ENCODE data around the gene IKZF2.

Gene IKZF2

DNA sequence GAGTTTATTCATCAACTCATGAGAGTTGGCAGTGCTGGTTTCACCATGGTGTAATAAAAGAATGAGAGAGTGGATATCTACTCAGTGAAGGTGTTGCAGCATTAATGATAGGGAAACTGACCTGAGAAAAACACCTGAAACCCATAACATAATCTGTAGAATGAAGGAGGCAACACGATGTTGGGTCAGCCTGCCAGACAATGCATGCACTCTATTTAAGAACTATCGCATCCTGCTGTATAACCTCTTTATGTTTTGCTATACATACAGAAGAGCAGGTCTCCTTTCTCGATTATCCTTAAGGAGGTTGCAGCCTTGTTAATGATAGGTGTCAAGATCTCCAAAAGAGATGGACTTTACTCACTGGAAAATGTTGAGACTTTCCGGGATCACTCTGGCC, 65.9 kb downstream of the IKZF2 start:
- Histone ChIP-seq H3K4me1 (ENCODE audit: control insufficient read depth, insufficient read depth, low read length, poor library complexity, severe bottlenecking) (no peaks in the 10 kb centered on the region), H3K27ac (ENCODE audit: insufficient read depth, low read length, poor library complexity, severe bottlenecking) (no peak overlapping the region), H3K4me3 (ENCODE audit: insufficient read depth, low read depth, low read length, poor library complexity, severe bottlenecking) (no peak overlapping the region), H3K36me3 (ENCODE audit: control insufficient read depth, insufficient read depth, low read length) (no peaks in the 10 kb centered on the region), H3K9me3 (ENCODE audit: control insufficient read depth, low read length) (no peaks in the 10 kb centered on the region), H3K27me3 (replicated peaks; ENCODE audit: control insufficient read depth, insufficient read depth, low read length, poor library complexity, severe bottlenecking) (no peaks in the 10 kb centered on the region)
- DNase-seq: no peak

DNA sequence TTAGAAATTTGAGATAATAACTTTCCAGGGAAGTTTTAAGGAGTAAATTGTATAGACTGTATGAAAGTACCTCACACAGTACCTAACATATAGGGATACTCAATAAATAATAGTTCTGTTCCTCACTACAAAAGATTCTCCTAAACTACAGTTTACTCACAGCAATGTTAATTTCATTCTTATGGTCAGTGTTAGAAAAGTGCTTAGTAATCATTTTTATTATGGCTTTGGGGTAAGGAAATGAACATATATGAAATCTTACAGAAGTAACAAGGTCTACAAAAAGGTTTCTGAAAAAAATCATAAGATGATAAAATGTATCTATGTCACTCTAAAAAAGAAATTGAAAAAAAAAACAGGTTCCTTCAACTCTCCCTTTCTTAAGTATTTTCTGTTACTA, 67.2 kb downstream of the IKZF2 start:
- Histone ChIP-seq H3K27me3 (replicated peaks; ENCODE audit: control insufficient read depth, insufficient read depth, low read length, poor library complexity, severe bottlenecking) (no peaks in the 10 kb centered on the region), H3K4me3 (ENCODE audit: insufficient read depth, low read depth, low read length, poor library complexity, severe bottlenecking) (no peak overlapping the region), H3K36me3 (ENCODE audit: control insufficient read depth, insufficient read depth, low read length) (no peaks in the 10 kb centered on the region), H3K9me3 (ENCODE audit: control insufficient read depth, low read length) (no peaks in the 10 kb centered on the region), H3K4me1 (ENCODE audit: control insufficient read depth, insufficient read depth, low read length, poor library complexity, severe bottlenecking) (no peaks in the 10 kb centered on the region), H3K27ac (ENCODE audit: insufficient read depth, low read length, poor library complexity, severe bottlenecking) (no peak overlapping the region)
- no peak for DNase-seq

DNA sequence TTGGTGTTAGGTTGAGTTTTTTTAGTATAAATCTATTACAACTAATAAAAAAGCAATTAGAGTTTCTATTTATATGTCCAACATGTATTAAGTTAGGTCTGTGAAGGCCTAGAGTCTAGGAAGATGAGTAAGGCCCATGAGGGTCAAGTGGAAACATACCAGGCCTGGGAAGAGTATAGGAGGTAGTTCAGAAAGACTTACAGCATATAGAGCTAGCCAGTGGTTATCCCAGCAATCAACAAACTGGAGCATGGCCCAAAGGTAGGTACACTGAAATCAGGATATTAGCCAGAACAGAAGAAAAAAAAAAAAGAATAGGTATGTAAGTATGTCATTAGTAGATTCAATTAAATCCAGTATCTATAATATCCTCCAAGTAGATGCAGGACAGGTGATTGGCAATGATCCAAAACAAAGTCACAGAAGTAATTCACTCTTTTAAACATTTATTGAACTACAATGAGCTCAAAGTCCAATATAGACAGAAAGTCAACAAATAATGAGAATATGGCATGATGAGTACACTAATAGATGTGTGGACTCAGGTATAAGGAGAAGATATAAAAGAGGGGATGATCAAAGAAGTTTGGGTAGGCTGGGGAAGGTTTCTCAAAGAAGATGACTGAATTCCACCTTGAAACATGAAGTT, 70.3 kb downstream of the IKZF2 start:
- Histone ChIP-seq H3K27ac (ENCODE audit: insufficient read depth, low read length, poor library complexity, severe bottlenecking) (no peak overlapping the region), H3K4me1 (ENCODE audit: control insufficient read depth, insufficient read depth, low read length, poor library complexity, severe bottlenecking) (no peaks in the 10 kb centered on the region), H3K9me3 (ENCODE audit: control insufficient read depth, low read length) (no peaks in the 10 kb centered on the region), H3K36me3 (ENCODE audit: control insufficient read depth, insufficient read depth, low read length) (no peaks in the 10 kb centered on the region), H3K4me3 (ENCODE audit: insufficient read depth, low read depth, low read length, poor library complexity, severe bottlenecking) (no peak overlapping the region), H3K27me3 (replicated peaks; ENCODE audit: control insufficient read depth, insufficient read depth, low read length, poor library complexity, severe bottlenecking) (no peaks in the 10 kb centered on the region)
- no peak for DNase-seq

DNA sequence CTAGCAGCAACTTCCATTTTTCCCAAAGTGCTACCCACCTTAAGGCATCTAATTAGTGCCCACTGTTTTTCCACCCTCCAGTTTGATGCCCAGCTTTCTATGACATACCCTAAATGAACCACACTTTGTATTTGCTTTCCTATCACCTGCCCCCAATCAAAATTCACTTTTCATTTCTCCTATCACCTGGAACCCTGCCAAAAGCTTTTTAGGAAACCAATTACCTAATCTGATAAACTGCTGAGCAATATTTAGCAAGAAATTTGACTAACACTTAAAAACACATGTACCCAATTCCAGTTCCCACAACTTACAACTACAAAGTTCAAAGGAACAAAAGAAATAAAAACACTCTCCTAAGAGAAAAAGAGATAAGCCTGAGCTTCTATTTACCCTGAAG, 71.7 kb downstream of the IKZF2 start:
- Histone ChIP-seq H3K4me1 (ENCODE audit: control insufficient read depth, insufficient read depth, low read length, poor library complexity, severe bottlenecking) (no peaks in the 10 kb centered on the region), H3K27ac (ENCODE audit: insufficient read depth, low read length, poor library complexity, severe bottlenecking) (no peak overlapping the region), H3K9me3 (ENCODE audit: control insufficient read depth, low read length) (no peaks in the 10 kb centered on the region), H3K36me3 (ENCODE audit: control insufficient read depth, insufficient read depth, low read length) (no peaks in the 10 kb centered on the region), H3K27me3 (replicated peaks; ENCODE audit: control insufficient read depth, insufficient read depth, low read length, poor library complexity, severe bottlenecking) (no peaks in the 10 kb centered on the region), H3K4me3 (ENCODE audit: insufficient read depth, low read depth, low read length, poor library complexity, severe bottlenecking) (no peak overlapping the region)
- DNase-seq: no peak

DNA sequence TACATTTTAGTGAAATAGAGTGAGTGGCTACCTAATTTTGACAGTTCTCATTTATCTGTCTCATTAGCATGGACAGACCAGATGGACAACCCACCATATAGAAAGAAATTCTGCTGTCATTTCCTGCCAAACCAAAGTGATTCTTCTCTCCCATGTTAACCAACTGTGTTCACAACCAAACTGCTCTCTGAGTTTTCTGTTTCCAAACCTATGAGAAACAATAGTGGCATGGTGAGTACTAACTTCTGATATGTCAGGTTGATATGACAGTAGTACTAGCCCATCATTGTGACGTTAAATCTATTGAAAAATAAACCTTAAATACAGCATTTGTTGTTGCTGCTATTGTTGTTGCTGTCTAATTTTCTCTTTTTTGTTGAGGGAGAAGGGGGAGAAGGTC, 72.7 kb downstream of the IKZF2 start:
- H3K4me3 ChIP-seq (ENCODE audit: insufficient read depth, low read depth, low read length, poor library complexity, severe bottlenecking): no peak overlapping the region
- H3K36me3 ChIP-seq (ENCODE audit: control insufficient read depth, insufficient read depth, low read length): no peaks in the 10 kb centered on the region
- H3K27me3 ChIP-seq (replicated peaks; ENCODE audit: control insufficient read depth, insufficient read depth, low read length, poor library complexity, severe bottlenecking): no peaks in the 10 kb centered on the region
- no peak overlapping the region for H3K27ac ChIP-seq (ENCODE audit: insufficient read depth, low read length, poor library complexity, severe bottlenecking)
- DNase-seq: no peak
- H3K9me3 ChIP-seq (ENCODE audit: control insufficient read depth, low read length): no peaks in the 10 kb centered on the region
- no peaks in the 10 kb centered on the region for H3K4me1 ChIP-seq (ENCODE audit: control insufficient read depth, insufficient read depth, low read length, poor library complexity, severe bottlenecking)

DNA sequence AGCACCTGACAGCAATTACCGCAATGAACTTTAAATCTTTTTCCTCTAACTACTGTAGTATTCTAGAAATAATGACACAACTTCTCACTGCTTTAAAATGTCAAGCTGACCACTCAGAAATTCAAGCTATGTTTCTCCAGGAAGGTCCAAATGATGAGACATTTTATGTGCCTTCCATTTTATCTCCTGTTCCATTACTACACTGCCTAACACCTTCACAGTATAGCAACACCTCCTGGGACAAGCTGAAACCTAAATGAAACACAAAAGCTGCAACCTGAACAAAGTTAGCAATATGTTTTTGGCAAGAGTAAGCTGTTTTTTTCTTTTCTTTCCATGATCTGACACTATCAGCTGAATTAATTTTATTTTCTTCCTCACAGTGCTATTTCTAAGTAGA, 81.9 kb downstream of the IKZF2 start:
- H3K9me3 ChIP-seq (ENCODE audit: control insufficient read depth, low read length): no peaks in the 10 kb centered on the region
- DNase-seq: no peak
- H3K27me3 ChIP-seq (replicated peaks; ENCODE audit: control insufficient read depth, insufficient read depth, low read length, poor library complexity, severe bottlenecking): no peaks in the 10 kb centered on the region
- no peak overlapping the region for H3K27ac ChIP-seq (ENCODE audit: insufficient read depth, low read length, poor library complexity, severe bottlenecking)
- H3K36me3 ChIP-seq (ENCODE audit: control insufficient read depth, insufficient read depth, low read length): no peaks in the 10 kb centered on the region
- no peak overlapping the region for H3K4me3 ChIP-seq (ENCODE audit: insufficient read depth, low read depth, low read length, poor library complexity, severe bottlenecking)
- H3K4me1 ChIP-seq (ENCODE audit: control insufficient read depth, insufficient read depth, low read length, poor library complexity, severe bottlenecking): no peaks in the 10 kb centered on the region

DNA sequence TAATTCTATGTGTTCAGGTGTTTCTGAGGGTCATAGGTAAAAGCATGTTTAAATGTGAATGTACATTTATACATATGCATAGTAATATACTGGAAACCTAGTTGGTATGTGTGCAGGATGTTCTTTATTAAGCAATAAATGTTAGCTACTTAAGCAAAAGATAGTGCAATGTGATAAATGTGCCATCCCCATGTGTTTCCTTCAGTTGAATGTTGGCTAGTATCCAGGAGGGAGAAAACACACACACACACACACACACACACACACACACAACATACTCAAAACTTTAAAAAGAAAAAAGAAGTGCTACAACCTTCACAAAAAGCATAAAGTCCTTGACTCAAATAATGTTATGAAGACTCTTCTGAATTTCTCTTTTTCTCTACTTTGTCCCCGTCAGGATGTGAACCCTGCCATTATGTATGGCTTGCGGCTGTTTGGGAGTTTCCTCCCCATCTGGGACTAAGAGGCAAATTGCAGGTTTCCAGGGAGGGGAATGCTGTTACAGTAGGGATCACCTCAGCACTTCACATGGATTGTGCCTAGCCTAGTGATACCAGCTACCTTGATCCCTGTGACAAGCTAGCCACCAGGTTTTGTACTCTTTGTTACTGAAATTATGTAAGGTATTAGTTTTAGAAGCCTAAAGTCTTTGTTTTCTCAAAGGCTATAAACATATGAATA, 82.6 kb downstream of the IKZF2 start:
- no peaks in the 10 kb centered on the region for H3K36me3 ChIP-seq (ENCODE audit: control insufficient read depth, insufficient read depth, low read length)
- DNase-seq: no peak
- no peak overlapping the region for H3K27ac ChIP-seq (ENCODE audit: insufficient read depth, low read length, poor library complexity, severe bottlenecking)
- H3K4me3 ChIP-seq (ENCODE audit: insufficient read depth, low read depth, low read length, poor library complexity, severe bottlenecking): no peak overlapping the region
- no peaks in the 10 kb centered on the region for H3K27me3 ChIP-seq (replicated peaks; ENCODE audit: control insufficient read depth, insufficient read depth, low read length, poor library complexity, severe bottlenecking)
- no peaks in the 10 kb centered on the region for H3K4me1 ChIP-seq (ENCODE audit: control insufficient read depth, insufficient read depth, low read length, poor library complexity, severe bottlenecking)
- H3K9me3 ChIP-seq (ENCODE audit: control insufficient read depth, low read length): no peaks in the 10 kb centered on the region

DNA sequence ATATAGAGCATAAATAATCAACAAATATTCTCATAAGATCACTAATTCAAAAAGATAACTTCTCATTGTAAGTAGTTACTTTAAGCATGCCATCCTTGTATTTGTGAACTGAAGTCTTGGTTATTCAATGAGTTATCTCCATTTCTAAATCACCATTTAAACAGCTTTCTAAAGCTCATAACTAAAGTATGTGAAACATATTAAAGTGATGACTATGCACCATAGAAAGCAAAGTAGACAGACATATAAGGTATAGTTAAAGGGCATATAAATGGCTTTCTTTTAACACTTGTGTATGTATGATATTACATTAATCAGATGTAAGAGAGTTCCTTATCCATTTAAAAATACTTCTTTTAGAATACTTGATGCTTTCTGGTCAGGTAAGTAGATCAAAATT, 83.5 kb downstream of the IKZF2 start:
- no peaks in the 10 kb centered on the region for H3K9me3 ChIP-seq (ENCODE audit: control insufficient read depth, low read length)
- no peak for DNase-seq
- no peak overlapping the region for H3K27ac ChIP-seq (ENCODE audit: insufficient read depth, low read length, poor library complexity, severe bottlenecking)
- H3K4me3 ChIP-seq (ENCODE audit: insufficient read depth, low read depth, low read length, poor library complexity, severe bottlenecking): no peak overlapping the region
- no peaks in the 10 kb centered on the region for H3K36me3 ChIP-seq (ENCODE audit: control insufficient read depth, insufficient read depth, low read length)
- no peaks in the 10 kb centered on the region for H3K27me3 ChIP-seq (replicated peaks; ENCODE audit: control insufficient read depth, insufficient read depth, low read length, poor library complexity, severe bottlenecking)
- H3K4me1 ChIP-seq (ENCODE audit: control insufficient read depth, insufficient read depth, low read length, poor library complexity, severe bottlenecking): no peaks in the 10 kb centered on the region

DNA sequence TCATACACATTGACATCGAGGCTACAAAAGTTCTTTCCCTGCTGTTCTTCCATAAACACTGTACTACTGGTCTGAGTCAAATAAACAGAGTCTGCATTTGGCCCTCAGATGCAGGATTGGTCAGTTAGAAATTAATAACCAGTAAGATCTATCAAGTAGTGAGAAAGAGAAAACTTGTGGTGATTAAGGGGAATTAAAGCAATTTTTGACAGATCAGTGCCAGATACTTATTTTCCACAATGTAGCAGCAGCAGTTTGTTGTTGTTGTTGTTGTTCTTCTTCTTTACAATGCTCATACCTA, 85.0 kb downstream of the IKZF2 start:
- no peak overlapping the region for H3K4me3 ChIP-seq (ENCODE audit: insufficient read depth, low read depth, low read length, poor library complexity, severe bottlenecking)
- no peaks in the 10 kb centered on the region for H3K27me3 ChIP-seq (replicated peaks; ENCODE audit: control insufficient read depth, insufficient read depth, low read length, poor library complexity, severe bottlenecking)
- H3K36me3 ChIP-seq (ENCODE audit: control insufficient read depth, insufficient read depth, low read length): no peaks in the 10 kb centered on the region
- no peaks in the 10 kb centered on the region for H3K4me1 ChIP-seq (ENCODE audit: control insufficient read depth, insufficient read depth, low read length, poor library complexity, severe bottlenecking)
- DNase-seq: no peak
- H3K27ac ChIP-seq (ENCODE audit: insufficient read depth, low read length, poor library complexity, severe bottlenecking): no peak overlapping the region
- no peaks in the 10 kb centered on the region for H3K9me3 ChIP-seq (ENCODE audit: control insufficient read depth, low read length)

DNA sequence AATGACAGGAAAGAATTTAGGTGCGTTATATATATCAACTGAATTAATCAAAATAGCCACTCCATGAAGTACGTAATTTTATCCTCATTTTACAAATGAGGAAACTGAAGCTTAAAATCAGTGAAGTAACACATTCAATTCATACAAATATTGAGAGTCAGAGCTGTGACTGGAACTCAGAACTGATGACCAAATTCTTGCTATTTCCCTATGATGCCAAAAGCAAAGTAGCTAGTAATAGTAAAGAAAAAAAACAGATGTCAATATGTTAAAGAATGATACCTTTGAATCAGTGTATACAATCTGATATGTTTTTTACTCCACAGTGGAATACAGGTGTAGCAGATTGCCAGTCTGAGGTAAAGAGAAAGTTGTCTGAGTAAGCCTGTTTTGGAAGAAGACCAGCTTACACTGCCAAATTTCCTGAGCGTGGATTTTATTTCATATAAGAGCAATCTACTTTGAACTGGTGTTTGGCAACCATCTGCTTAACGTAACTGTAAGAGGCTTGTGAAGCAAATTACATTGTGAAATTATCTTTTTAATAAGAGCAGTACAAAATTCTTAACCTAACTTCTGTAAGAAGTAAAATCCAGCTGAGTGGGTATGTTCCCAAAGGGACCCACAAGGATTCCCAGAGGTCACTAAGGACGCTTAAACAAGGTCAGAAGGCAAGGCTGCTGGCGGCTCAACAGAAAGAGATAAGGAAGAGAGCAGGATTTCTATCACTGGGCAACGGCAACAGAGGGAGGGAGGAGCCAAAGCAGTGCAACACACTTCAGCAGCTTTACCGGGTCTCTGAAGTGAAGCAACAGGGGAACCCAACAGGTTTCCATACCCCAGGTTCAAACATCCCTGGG, 85.6 kb downstream of the IKZF2 start:
- H3K4me1 ChIP-seq (ENCODE audit: control insufficient read depth, insufficient read depth, low read length, poor library complexity, severe bottlenecking): no peaks in the 10 kb centered on the region
- no peak for DNase-seq
- H3K27me3 ChIP-seq (replicated peaks; ENCODE audit: control insufficient read depth, insufficient read depth, low read length, poor library complexity, severe bottlenecking): no peaks in the 10 kb centered on the region
- H3K27ac ChIP-seq (ENCODE audit: insufficient read depth, low read length, poor library complexity, severe bottlenecking): no peak overlapping the region
- H3K4me3 ChIP-seq (ENCODE audit: insufficient read depth, low read depth, low read length, poor library complexity, severe bottlenecking): no peak overlapping the region
- no peaks in the 10 kb centered on the region for H3K36me3 ChIP-seq (ENCODE audit: control insufficient read depth, insufficient read depth, low read length)
- no peaks in the 10 kb centered on the region for H3K9me3 ChIP-seq (ENCODE audit: control insufficient read depth, low read length)

Measured in effector memory CD4-positive, alpha-beta T cell (primary cell).